ENCODE data around the gene SGCE. TPM values are rescaled to one million over a fixed set of nuclear protein-coding genes. Genes with fewer than 3 reads are reported as not detected.

Gene SGCE
- total and polyA plus RNA-seq, 9 of the 15 experiments (the other 6 are each of a cell fraction or from before 2014, with no cell fraction given), result 0.09 to 0.46 (median 0.28) TPM; not detected in 5

DNA sequence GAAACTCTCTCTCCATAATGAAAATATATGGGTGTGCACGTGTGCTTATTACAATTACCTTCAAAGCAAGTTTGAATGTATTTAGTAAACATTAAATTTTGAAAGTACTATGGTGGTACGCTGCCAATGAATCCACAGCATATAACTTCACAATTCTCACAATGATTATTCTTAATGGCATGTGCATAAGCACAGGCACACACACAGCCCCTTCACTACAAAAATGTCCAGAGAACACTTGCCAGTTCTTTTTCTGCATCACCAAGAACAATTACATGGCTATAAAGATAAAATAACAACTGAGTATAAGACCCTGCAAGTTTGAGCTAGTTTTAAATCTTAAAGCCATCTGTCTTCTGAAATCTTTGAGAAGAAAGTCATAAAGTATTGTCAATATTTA, 22.2 kb downstream of the SGCE start:
- FAIRE-seq (no peak), ATAC-seq (no peak), DNase-seq (ENCODE audit: extremely low read depth in 1 of 4, low spot score in 3 of 4) (no peak)
- Histone ChIP-seq H3K9ac (ENCODE audit: insufficient read depth in 1 of 2, low read depth in 2 of 2, low read length in 2 of 2) (no peak overlapping the region), H3K27me3 (ENCODE audit: control insufficient read depth in 2 of 2, insufficient read depth in 2 of 2, low read length in 2 of 2) (no peaks in the 10 kb centered on the region), H3K9me3 (replicated peaks; ENCODE audit: control insufficient read depth, insufficient read depth, low read depth, low read length) (no peaks in the 10 kb centered on the region), H3K36me3 (ENCODE audit: control insufficient read depth, insufficient read depth, low read length) (no peaks in the 10 kb centered on the region), H4K20me1 (replicated peaks; ENCODE audit: control insufficient read depth, insufficient read depth, low read length) (no peaks in the 10 kb centered on the region), H3K27ac (ENCODE audit: extremely low read depth, low read depth, low read length) (no peak overlapping the region), H3K4me2 (ENCODE audit: insufficient read depth, low read length) (no peak overlapping the region), H3K4me1 (replicated peaks in 1 of 2; ENCODE audit: control insufficient read depth in 2 of 2, insufficient read depth in 2 of 2, low read length in 2 of 2) (no peaks in the 10 kb centered on the region), H3K4me3 (no peak overlapping the region), H3K79me2 (ENCODE audit: control insufficient read depth, insufficient read depth, low read length) (no peaks in the 10 kb centered on the region), H3K9me1 (ENCODE audit: control insufficient read depth, insufficient read depth, low read length) (no peaks in the 10 kb centered on the region), H2AFZ (ENCODE audit: low read depth, low read length) (no peak overlapping the region)
- 0% methylated on average over 2 of the region's 2 CpGs for WGBS (ENCODE audit: insufficient coverage, low coverage, missing lambda C conversion rate)
- in situ Hi-C loops (cut with MboI) (no loop called here), intact Hi-C loops (cut with micrococcal nuclease) (no loop called here)
- no TSS peak for BruUV-seq (replicated peaks)
- TF ChIP-seq, protein P1, sequence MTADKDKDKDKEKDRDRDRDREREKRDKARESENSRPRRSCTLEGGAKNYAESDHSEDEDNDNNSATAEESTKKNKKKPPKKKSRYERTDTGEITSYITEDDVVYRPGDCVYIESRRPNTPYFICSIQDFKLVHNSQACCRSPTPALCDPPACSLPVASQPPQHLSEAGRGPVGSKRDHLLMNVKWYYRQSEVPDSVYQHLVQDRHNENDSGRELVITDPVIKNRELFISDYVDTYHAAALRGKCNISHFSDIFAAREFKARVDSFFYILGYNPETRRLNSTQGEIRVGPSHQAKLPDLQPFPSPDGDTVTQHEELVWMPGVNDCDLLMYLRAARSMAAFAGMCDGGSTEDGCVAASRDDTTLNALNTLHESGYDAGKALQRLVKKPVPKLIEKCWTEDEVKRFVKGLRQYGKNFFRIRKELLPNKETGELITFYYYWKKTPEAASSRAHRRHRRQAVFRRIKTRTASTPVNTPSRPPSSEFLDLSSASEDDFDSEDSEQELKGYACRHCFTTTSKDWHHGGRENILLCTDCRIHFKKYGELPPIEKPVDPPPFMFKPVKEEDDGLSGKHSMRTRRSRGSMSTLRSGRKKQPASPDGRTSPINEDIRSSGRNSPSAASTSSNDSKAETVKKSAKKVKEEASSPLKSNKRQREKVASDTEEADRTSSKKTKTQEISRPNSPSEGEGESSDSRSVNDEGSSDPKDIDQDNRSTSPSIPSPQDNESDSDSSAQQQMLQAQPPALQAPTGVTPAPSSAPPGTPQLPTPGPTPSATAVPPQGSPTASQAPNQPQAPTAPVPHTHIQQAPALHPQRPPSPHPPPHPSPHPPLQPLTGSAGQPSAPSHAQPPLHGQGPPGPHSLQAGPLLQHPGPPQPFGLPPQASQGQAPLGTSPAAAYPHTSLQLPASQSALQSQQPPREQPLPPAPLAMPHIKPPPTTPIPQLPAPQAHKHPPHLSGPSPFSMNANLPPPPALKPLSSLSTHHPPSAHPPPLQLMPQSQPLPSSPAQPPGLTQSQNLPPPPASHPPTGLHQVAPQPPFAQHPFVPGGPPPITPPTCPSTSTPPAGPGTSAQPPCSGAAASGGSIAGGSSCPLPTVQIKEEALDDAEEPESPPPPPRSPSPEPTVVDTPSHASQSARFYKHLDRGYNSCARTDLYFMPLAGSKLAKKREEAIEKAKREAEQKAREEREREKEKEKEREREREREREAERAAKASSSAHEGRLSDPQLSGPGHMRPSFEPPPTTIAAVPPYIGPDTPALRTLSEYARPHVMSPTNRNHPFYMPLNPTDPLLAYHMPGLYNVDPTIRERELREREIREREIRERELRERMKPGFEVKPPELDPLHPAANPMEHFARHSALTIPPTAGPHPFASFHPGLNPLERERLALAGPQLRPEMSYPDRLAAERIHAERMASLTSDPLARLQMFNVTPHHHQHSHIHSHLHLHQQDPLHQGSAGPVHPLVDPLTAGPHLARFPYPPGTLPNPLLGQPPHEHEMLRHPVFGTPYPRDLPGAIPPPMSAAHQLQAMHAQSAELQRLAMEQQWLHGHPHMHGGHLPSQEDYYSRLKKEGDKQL (CRISPR knock-in tag; IDR thresholded peaks at IDR 0.05; ENCODE audit: borderline replicate concordance), result no peak
- TF ChIP-seq CBX2 (IDR thresholded peaks at IDR 0.05; ENCODE audit: insufficient read depth, low read length, poor library complexity, severe bottlenecking), result no peak
- TF ChIP-seq STAG1 (CRISPR knock-in tag; IDR thresholded peaks at IDR 0.05; ENCODE audit: borderline replicate concordance), result no peak
- TF ChIP-seq ZNF143 (CRISPR knock-in tag; IDR thresholded peaks at IDR 0.05), result no peak
- no peak for TF ChIP-seq CBFA2T3 (IDR thresholded peaks at IDR 0.05)
- no peak for TF ChIP-seq HDAC1 (IDR thresholded peaks at IDR 0.05)
- TF ChIP-seq, protein P2, sequence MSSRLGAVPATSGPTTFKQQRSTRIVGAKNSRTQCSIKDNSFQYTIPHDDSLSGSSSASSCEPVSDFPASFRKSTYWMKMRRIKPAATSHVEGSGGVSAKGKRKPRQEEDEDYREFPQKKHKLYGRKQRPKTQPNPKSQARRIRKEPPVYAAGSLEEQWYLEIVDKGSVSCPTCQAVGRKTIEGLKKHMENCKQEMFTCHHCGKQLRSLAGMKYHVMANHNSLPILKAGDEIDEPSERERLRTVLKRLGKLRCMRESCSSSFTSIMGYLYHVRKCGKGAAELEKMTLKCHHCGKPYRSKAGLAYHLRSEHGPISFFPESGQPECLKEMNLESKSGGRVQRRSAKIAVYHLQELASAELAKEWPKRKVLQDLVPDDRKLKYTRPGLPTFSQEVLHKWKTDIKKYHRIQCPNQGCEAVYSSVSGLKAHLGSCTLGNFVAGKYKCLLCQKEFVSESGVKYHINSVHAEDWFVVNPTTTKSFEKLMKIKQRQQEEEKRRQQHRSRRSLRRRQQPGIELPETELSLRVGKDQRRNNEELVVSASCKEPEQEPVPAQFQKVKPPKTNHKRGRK (tag; IDR thresholded peaks at IDR 0.05), result no peak
- TF ChIP-seq ERF (CRISPR knock-in tag; IDR thresholded peaks at IDR 0.05), result no peak
- no peak for TF ChIP-seq FOXJ3 (CRISPR knock-in tag; IDR thresholded peaks at IDR 0.05)
- TF ChIP-seq, protein P3, sequence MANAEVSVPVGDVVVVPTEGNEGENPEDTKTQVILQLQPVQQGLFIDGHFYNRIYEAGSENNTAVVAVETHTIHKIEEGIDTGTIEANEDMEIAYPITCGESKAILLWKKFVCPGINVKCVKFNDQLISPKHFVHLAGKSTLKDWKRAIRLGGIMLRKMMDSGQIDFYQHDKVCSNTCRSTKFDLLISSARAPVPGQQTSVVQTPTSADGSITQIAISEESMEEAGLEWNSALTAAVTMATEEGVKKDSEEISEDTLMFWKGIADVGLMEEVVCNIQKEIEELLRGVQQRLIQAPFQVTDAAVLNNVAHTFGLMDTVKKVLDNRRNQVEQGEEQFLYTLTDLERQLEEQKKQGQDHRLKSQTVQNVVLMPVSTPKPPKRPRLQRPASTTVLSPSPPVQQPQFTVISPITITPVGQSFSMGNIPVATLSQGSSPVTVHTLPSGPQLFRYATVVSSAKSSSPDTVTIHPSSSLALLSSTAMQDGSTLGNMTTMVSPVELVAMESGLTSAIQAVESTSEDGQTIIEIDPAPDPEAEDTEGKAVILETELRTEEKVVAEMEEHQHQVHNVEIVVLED (CRISPR knock-in tag; IDR thresholded peaks at IDR 0.05), result no peak
- TF ChIP-seq KDM5B (IDR thresholded peaks at IDR 0.05; ENCODE audit: insufficient replicate concordance, low read depth, low read length), result no peak
- TF ChIP-seq CREM (IDR thresholded peaks at IDR 0.05; ENCODE audit: low read depth), result no peak
- TF ChIP-seq YBX1 (IDR thresholded peaks at IDR 0.05), result no peak
- no peak for TF ChIP-seq CEBPB (tag; IDR thresholded peaks at IDR 0.05)
- no peak for TF ChIP-seq NRF1 (conservative IDR thresholded peaks at IDR 0.05 in 1 of 2, IDR thresholded peaks at IDR 0.05 in 1 of 2)
- TF ChIP-seq ILK (tag; IDR thresholded peaks at IDR 0.05; ENCODE audit: borderline replicate concordance, low read depth), result no peak
- ChIA-PET CTCF (ENCODE audit: low intra/inter-chr PET ratio) (no interaction called here), POLR2A (no interaction called here)
